GM21576 (cell line): ENCODE results near the gene WWTR1.
A peak's percentile ranks its signal among the peaks of the same experiment; 100 is the strongest.

Experiments used
- ATAC-seq: cut with Tn5 transposase; IDR thresholded peaks from one replicate; pipeline ENCODE4 v1.9.1; 2021; ENCODE audit warnings: mild to moderate bottlenecking, moderate library complexity; ENCODE audit not compliant: unreplicated experiment

The WWTR1 gene

GRCh38 chr3:149625795-149626194, 32.0 kb downstream of the WWTR1 start:
- ATAC-seq = no peak

- ATAC-seq = no peak
These were observed 34.0 kb downstream of the WWTR1 start for GRCh38 chr3:149623824-149624223.

- peak; percentile 70 for ATAC-seq
These were observed 36.4 kb downstream of the WWTR1 start for GRCh38 chr3:149621218-149622005.

GRCh38 chr3:149620291-149621020, 37.4 kb downstream of the WWTR1 start:
- no peak for ATAC-seq

GRCh38 chr3:149619136-149619535, 38.7 kb downstream of the WWTR1 start:
- ATAC-seq = no peak

GRCh38 chr3:149618151-149619123, 39.4 kb downstream of the WWTR1 start:
- no peak for ATAC-seq

- ATAC-seq = no peak
These were observed 42.0 kb downstream of the WWTR1 start for GRCh38 chr3:149615731-149616221.

- ATAC-seq = no peak
These were observed 43.8 kb downstream of the WWTR1 start for GRCh38 chr3:149613988-149614387.

- no peak for ATAC-seq
These were observed 45.4 kb downstream of the WWTR1 start for GRCh38 chr3:149612456-149612855.

- ATAC-seq = no peak
These were observed 46.7 kb downstream of the WWTR1 start for GRCh38 chr3:149611149-149611548.

GRCh38 chr3:149610351-149611105, 47.3 kb downstream of the WWTR1 start:
- ATAC-seq = no peak

GRCh38 chr3:149609595-149609994, 48.2 kb downstream of the WWTR1 start:
- peak; percentile 95 for ATAC-seq

- ATAC-seq = no peak
These were observed 48.8 kb downstream of the WWTR1 start for GRCh38 chr3:149608987-149609386.

- no peak for ATAC-seq
These were observed 51.9 kb downstream of the WWTR1 start for GRCh38 chr3:149605902-149606301.

GRCh38 chr3:149604125-149604875, 53.5 kb downstream of the WWTR1 start:
- ATAC-seq = no peak

GRCh38 chr3:149603126-149604074, 54.4 kb downstream of the WWTR1 start:
- no peak for ATAC-seq

GRCh38 chr3:149600634-149601033, 57.2 kb downstream of the WWTR1 start:
- ATAC-seq = no peak

- no peak for ATAC-seq
These were observed 58.6 kb downstream of the WWTR1 start for GRCh38 chr3:149599236-149599635.
